Astrocyte of the spinal cord (primary cell): ENCODE data around the gene PGF.

Source experiments
- DNase-seq: peaks from one replicate; pipeline ENCODE4 v3.0.0; 2011; ENCODE audit warnings: low read depth, low spot score
- H3K4me3 ChIP-seq: 2 replicates; pipeline ENCODE4 v1.5.1; 2011; ENCODE audit warnings: low read depth, mild to moderate bottlenecking, low read length, moderate library complexity
- in situ Hi-C: cut with HindIII; loops from 2 replicates; pipeline ENCODE4 v1.10.0; 2017; ENCODE audit warnings: low sequenced_read_pairs
- TF ChIP-seq, protein P1 (sequence below): IDR thresholded peaks from 2 replicates; pipeline ENCODE4 v1.5.1; 2012; ENCODE audit warnings: low read depth, mild to moderate bottlenecking, low read length, inconsistent platforms

PGF gene

GRCh38 chr14:74952697-74953484, 2.5 kb downstream of the PGF start:
- TF ChIP-seq, protein P1, sequence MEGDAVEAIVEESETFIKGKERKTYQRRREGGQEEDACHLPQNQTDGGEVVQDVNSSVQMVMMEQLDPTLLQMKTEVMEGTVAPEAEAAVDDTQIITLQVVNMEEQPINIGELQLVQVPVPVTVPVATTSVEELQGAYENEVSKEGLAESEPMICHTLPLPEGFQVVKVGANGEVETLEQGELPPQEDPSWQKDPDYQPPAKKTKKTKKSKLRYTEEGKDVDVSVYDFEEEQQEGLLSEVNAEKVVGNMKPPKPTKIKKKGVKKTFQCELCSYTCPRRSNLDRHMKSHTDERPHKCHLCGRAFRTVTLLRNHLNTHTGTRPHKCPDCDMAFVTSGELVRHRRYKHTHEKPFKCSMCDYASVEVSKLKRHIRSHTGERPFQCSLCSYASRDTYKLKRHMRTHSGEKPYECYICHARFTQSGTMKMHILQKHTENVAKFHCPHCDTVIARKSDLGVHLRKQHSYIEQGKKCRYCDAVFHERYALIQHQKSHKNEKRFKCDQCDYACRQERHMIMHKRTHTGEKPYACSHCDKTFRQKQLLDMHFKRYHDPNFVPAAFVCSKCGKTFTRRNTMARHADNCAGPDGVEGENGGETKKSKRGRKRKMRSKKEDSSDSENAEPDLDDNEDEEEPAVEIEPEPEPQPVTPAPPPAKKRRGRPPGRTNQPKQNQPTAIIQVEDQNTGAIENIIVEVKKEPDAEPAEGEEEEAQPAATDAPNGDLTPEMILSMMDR, result no peak
- no peak for DNase-seq
- in situ Hi-C loops, result no loop called here
- H3K4me3 ChIP-seq, result no peak overlapping the region

DNA sequence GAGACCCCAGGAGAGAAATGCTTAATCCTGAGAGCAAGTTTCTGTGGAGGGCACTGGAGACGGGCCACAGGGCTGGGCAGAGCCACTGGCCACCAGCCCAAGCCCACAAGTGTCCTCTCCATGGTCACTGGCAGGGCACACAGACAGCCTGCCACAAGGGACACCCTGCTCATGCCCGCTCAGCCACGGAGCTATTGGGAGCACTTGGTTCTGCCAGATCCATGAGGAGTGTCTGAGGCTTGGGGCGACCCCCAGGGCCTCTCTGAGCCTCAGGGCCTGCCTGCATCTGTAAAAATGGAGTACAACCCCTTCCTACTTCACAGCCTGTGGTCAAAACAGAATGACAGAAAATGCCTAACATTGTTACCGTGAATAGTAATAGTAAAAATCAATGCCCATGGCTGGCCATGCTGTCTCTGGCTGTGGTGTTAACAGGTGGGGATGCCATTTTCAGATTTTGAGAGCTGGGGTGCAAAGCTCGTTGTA, 3.2 kb downstream of the PGF start:
- in situ Hi-C loops, result no loop called here
- no peak for DNase-seq
- TF ChIP-seq, protein P1, result no peak
- no peak overlapping the region for H3K4me3 ChIP-seq

- no peak overlapping the region for H3K4me3 ChIP-seq
- TF ChIP-seq, protein P1, result no peak
- DNase-seq, result no peak
- in situ Hi-C loops, result no loop called here
Observed at GRCh38 chr14:74951443-74952179, 3.8 kb downstream of the PGF start.

- TF ChIP-seq, protein P1, result no peak
- in situ Hi-C loops, result no loop called here
- no peak for DNase-seq
- H3K4me3 ChIP-seq, result no peak overlapping the region
Observed at GRCh38 chr14:74950795-74951442, 4.5 kb downstream of the PGF start.

GRCh38 chr14:74949859-74950573, 5.4 kb downstream of the PGF start:
- no peak overlapping the region for H3K4me3 ChIP-seq
- no peak for DNase-seq
- in situ Hi-C loops, result no loop called here
- TF ChIP-seq, protein P1, result no peak

DNA sequence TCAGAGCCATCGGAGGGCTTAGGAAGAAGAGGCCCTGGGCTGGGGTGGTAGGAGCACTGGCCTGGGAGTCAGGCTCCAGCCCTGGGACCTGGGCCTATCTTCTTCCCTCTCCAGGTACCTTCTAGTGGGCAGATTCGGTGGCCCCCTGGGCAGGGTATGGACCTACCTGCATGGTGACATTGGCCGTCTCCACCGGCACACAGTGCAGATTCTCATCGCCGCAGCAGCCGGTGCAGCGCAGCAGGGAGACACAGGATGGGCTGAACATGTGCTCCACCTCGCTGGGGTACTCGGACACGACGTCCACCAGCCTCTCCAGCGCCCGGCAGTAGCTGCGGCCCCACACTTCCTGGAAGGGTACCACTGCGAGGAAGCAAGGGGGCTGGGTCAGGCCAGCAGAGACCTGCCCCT, 6.2 kb downstream of the PGF start:
- TF ChIP-seq, protein P1, result no peak
- in situ Hi-C loops, result no loop called here
- DNase-seq, result no peak
- no peak overlapping the region for H3K4me3 ChIP-seq
